GM19468 (cell line): ENCODE results near the gene JARID2.

Experiments used
- ATAC-seq: cut with Tn5 transposase; IDR thresholded peaks from one replicate; pipeline ENCODE4 v1.9.1; 2021; ENCODE audit warnings: mild to moderate bottlenecking, moderate library complexity, moderate number of reproducible peaks; ENCODE audit not compliant: unreplicated experiment; ENCODE audit errors: extremely low read depth

Gene JARID2

GRCh38 chr6:15389084-15389764, 143.4 kb downstream of the JARID2 start:
- no peak for ATAC-seq

- no peak for ATAC-seq
Measured at GRCh38 chr6:15389765-15390723, 144.2 kb downstream of the JARID2 start.

DNA sequence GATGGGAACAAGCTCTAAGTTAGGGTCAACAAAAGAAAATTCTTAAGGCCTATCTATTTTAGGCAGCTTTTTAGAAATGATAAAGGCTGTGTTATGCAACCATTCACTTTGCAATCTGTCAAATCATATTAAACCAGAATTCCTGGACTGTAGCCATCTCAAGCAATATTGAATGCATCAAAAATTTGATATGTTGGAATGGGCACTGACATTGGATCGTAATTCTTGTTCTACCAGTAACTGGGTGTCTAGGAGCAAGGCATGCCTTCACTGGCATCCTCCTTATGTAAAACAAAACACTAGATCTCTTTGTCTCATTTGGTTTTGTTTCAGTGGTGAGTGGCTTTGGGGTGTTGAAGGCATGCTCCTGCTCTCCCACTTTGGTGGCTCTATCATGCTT, 145.6 kb downstream of the JARID2 start:
- ATAC-seq: no peak

- no peak for ATAC-seq
Measured at GRCh38 chr6:15392182-15392581, 146.3 kb downstream of the JARID2 start.

DNA sequence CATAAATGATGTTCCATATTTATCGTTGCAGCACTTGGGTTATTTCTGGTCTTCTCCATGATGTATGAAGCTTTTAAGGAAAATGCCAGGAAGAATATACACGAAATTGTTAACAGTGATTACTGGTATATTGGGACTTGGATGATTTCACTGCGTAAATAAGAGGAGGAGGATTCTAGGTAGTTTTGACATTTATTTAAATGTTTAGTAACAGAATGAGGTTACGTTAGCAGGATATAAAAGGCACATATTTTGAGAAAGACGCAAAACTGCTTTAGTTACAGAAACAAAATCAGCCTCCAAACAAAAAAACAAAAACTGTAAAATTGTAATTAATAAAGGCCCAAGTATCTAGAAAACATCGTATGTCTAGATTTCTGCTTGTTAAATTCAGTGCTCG, 147.7 kb downstream of the JARID2 start:
- ATAC-seq: no peak

- ATAC-seq: no peak
Measured at GRCh38 chr6:15395087-15395486, 149.2 kb downstream of the JARID2 start.

- ATAC-seq: no peak
Measured at GRCh38 chr6:15396808-15397207, 150.9 kb downstream of the JARID2 start.

DNA sequence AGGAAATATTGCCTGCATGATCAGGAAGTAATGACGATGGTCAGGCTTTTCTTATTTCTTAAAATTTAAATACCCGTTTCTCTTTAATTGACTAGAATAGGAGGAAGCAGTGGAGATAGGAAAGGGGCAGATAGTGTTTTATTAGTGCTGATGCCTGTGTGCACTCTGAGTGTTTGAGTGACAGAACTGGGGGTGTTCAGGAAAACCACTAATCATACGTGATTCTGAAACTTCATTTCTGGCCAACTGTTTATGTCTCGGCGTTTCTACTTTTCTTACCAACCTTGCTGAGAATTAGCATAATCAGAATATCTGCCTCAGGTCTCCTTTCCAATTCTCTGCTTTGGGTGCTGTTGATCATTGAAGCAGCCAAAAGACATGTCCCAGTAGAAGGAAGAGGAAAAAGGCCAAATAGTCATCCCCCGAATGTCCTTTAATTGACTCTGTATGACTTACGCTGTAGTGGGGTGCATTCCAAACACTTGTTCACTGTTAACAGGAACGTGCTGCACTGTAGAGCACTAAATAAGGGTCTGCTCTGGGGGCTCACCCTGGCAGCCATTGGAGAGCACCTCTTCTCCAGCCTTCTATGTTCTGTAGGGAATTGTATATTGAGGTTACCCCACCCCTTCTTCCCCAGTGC, 152.9 kb downstream of the JARID2 start:
- ATAC-seq: no peak

DNA sequence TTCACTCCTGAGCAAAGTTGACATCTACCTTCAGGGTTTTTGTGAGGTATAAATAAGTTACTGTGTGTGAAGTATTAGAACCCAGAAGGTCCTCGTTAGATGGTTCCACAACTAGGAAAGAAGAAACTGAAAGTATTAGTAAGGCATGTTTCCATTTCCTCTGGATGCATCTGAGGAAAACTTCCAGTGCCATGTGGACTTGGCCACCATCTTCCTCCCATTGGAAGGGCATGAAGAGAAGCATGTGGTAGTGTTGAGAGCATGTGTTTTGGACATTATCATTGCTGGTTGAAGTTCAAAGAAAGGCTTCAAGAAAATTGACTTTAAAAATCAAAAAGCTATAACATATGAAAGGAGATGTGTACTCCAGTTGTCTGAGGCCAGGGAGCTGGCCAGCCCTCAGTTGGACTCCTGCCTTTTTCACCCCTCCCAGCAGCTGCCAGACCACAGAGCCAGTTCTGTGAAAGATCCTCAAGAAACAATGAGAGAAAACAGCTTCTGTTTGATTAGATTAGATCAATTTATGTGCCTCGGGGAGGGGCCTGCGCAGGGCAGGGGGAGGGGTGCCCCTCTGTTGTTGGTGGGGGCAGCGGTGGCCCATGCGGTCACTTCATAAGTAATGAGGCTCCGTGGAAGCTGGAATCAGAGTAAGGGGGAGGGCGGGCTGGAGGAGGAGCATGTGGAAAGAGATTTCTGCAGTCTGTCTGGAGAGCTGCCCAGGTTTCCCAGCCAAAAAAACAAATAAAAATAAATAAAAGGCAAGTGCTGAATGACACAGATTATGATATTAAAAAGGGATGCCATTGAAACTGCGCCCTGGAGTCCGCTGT, 154.0 kb downstream of the JARID2 start:
- ATAC-seq: no peak

- no peak for ATAC-seq
Measured at GRCh38 chr6:15400572-15401004, 154.7 kb downstream of the JARID2 start.

- no peak for ATAC-seq
Measured at GRCh38 chr6:15401120-15401519, 155.3 kb downstream of the JARID2 start.

GRCh38 chr6:15401769-15402250, 155.9 kb downstream of the JARID2 start:
- no peak for ATAC-seq

GRCh38 chr6:15402406-15403045, 156.7 kb downstream of the JARID2 start:
- ATAC-seq: no peak

- ATAC-seq: no peak
Measured at GRCh38 chr6:15403094-15403755, 157.4 kb downstream of the JARID2 start.

- ATAC-seq: no peak
Measured at GRCh38 chr6:15404685-15404980, 158.8 kb downstream of the JARID2 start.

GRCh38 chr6:15405129-15406068, 159.5 kb downstream of the JARID2 start:
- ATAC-seq: no peak

DNA sequence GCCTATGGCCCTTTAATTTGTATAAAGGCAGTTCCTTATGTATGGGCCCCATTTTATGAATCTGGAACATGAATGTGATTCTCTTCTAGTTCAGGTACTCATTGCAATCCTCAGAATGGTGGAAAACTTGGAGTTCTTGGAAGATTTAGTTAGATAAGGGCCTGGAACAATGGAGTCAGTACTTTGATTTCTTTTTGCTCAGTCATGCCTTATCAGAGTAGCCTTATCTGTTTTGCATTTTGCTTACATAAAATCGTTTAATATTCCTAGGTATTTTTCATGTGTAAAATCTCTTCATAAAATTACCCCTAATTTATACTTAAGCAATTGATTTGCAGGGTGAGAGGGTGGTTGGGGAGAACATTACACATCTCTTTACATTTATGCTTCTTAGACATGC, 160.6 kb downstream of the JARID2 start:
- ATAC-seq: no peak

DNA sequence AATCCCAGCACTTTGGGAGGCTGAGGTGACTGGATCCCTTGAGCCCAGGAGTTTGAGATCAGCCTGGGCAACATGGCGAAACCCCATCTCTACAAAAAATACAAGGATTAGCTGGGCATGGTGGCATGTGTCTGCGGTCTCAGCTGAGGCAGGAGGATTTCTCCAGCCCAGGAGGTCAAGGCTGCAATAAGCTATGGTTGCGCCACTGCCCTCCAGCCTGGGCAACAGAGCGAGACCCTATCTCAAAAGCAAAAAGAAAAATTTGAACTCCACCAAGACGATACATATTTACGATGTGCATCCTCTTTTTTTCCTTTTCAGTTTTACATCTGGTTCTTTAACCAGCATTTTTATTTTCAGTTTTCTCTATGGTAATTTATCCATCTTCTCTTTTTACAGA, 162.1 kb downstream of the JARID2 start:
- ATAC-seq: no peak
